GM12864 (cell line): ENCODE data around the gene CD226.
A peak's percentile ranks its signal among the peaks of the same experiment; 100 is the strongest.

Experiments used
- DNase-seq: peaks from one replicate; pipeline ENCODE4 v3.0.0-alpha.2; 2011; ENCODE audit warnings: low read depth
- H3K4me3 ChIP-seq: 2 replicates; pipeline ENCODE4 v1.5.1; 2011; ENCODE audit warnings: mild to moderate bottlenecking, low read depth, low read length, control low read depth
- CTCF ChIP-seq: IDR thresholded peaks from 2 replicates; pipeline ENCODE4 v1.5.1; 2011; ENCODE audit warnings: low read depth, mild to moderate bottlenecking, moderate library complexity, low read length, control low read depth, inconsistent platforms; ENCODE audit errors: missing control alignments

The CD226 gene

DNA sequence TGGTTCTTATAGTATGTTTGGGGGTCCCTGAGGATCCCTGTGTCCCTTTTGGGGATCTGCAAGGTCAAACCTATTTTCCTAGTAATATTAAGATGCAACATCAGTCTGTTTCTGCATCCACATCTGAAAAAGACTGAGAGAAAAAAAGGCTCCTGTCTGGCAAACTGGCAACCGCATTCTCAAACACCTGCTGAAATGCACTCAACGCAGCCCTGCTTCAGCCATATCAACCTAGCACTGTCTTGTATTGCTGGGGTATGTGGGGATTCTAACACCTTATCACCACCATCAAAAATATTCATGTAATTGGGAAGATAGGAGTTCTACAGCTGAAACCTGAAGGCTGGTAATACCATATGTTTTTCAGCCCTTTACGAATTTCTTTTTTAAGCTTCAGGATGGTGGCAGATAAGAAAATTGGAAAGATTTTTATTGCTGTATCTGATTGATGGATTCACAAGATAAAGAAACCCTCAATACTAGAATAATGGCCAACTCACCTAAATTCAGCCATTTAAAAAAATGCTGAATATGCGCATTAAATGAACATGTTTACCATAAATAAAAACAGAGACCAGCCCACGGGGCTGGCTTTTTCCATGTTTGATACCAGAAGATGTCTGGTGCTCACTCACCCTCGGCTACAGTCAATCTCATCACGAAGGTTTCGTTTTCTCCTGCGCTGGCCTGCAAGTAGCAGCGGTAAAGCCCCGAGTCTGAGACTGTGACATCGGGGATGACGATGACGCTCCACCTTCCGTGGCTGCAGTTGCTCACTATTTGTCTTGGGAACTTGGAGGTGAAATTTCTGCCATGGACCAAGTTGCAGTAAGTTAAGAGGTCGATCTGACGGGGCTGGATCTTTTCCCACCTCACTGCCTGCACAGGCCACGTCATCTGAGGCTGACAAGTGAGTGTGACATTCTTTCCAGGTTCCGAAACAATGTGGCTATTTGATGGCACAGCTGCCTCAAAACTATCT is 52.3 kb downstream of the CD226 start:
- H3K4me3 ChIP-seq: no peak overlapping the region
- TF ChIP-seq CTCF: no peak
- no peak for DNase-seq

- TF ChIP-seq CTCF: no peak
- H3K4me3 ChIP-seq: no peak overlapping the region
- no peak for DNase-seq
Measured at GRCh38 chr18:69894467-69894866, 53.2 kb downstream of the CD226 start.

DNA sequence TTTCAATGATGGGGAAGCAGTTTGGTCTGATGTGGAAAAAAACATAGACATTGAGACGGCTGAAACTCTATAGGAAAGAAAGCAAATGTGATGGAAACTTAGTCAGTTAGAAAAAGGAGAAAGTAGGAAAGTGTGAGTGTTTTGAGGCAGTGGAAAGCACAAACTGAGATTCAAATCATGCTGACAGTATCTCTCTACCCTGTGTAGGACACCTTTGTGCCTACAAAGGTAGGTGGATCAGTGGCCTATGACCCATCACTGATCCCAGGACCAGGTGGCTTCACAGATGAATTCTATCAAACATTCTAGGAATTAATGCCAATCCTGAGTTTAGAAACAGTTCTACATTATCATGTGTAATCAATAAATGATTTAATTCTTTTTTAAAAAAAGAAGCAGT is 57.1 kb downstream of the CD226 start:
- no peak for TF ChIP-seq CTCF
- no peak for DNase-seq
- no peak overlapping the region for H3K4me3 ChIP-seq

DNA sequence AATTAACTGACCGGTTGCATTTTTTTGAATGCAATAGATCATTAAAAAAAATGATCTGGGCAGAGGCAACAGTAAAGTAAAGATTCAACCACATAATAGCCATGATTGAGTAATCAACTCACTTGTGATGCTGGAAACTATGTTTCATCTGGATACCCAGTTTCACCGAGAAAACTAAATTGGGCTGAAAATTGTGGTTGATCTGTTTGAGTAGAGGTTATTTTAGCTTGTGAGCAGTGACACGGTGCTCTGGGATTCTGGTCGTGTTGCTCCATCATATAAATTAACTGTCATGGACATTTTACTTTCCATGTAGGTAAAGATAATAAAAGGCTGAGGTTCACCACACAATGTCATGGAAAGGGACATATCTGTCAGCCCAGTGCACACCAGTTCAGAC is 58.7 kb downstream of the CD226 start:
- no peak overlapping the region for H3K4me3 ChIP-seq
- no peak for DNase-seq
- no peak for TF ChIP-seq CTCF

DNA sequence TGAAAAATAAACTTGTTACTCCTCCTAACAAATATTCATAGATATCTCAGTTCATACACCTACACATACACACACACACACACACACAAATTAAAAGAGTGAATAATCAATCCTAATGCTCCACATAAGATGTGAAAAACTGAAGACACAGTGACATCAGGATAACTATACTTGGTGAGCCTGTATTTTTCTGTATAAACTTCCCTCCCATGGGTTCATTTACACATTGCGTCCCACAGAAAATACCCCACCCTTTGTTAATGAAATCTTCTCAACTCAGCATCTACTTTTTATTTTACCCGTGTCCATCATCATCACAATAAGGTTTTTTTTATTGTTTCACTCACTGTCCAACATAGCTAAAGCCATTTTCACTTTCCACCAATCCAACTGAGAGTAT is 60.4 kb downstream of the CD226 start:
- no peak for DNase-seq
- no peak for TF ChIP-seq CTCF
- H3K4me3 ChIP-seq: no peak overlapping the region

GRCh38 chr18:69885841-69886531 is 61.7 kb downstream of the CD226 start:
- H3K4me3 ChIP-seq: no peak overlapping the region
- peak; percentile 35 for DNase-seq
- no peak for TF ChIP-seq CTCF
